RWPE1 (cell line): Measurements from ENCODE around the gene PCK1.

ENCODE experiments used
- CTCF ChIA-PET: fragments of 350-600 bp; sonication (Branson Sonifier 250); formaldehyde crosslinking; extraction: SDS; loops from one replicate; lab custom pipeline; 2021; lab: Yijun Ruan, JAX
- POLR2A ChIA-PET: fragments of 400-600 bp; formaldehyde crosslinking; extraction: SDS; loops from one replicate; lab custom pipeline; 2020; ENCODE audit warnings: antibody characterized with exemption; ENCODE audit not compliant: low non-redundant PET; lab: Yijun Ruan, JAX
- DNase-seq: peaks from one replicate; pipeline ENCODE4 v3.0.0; 2012; ENCODE audit warnings: low spot score
- H3K27ac ChIP-seq: fragments of 450-650 bp; 2 replicates; pipeline ENCODE4 v1.5.1; 2017
- CTCF ChIP-seq: fragments of 450-650 bp; conservative IDR thresholded peaks from 2 replicates; pipeline ENCODE4 v1.5.1; 2017; ENCODE audit warnings: low read depth, mild to moderate bottlenecking

Gene PCK1

DNA sequence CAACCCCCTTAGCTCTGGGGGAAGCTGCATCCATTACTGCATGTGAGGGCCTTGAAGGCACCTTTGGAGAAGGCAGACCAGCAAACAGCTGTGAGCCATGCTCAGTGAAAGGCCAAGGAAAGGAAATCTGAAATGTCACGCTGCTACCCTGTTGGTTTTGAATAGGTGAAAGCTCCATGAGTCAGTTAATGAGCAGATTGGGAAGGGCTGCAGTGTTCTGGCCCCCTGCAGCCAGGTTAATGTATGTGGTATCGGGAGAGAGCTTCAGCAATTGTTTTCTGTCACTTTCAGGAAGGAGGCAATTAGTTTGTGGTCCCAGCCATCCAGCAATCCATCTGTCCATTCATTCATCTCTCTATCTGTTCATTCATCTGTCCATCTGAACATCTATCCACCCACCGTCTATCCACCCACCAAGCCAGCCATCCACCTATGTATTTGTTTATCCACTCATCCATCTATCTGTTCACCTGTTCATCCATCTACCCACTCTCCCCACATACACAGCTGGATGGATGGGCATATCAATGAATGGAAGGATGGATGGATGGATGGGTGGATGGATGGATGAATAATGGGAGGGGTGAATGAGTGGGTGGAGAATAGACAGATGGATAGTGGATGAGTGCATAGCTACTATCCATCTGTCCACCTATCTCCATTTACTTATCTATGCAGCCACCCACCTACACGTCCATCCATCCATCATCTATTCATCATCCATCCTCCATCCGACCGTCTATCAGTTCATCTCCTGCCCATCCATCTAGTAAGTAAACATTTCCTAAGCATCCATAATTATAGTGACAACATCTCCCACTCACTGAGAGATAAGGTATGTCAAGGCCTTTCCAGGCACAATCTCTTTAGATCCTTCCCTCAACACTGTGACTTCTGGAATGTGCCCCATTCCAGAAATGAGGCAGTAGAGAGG, 16.0 kb downstream of the PCK1 start:
- no peak for TF ChIP-seq CTCF
- CTCF ChIA-PET: interaction anchor here (0.6 to 1.2 kb wide), 2 partner anchors 9 to 36 kb away, joined by 3 to 4 read pairs; no protein-coding TSS in a partner anchor
- POLR2A ChIA-PET: no interaction called here
- no peak for DNase-seq
- H3K27ac ChIP-seq: no peak overlapping the region

- POLR2A ChIA-PET: no interaction called here
- no peak for DNase-seq
- CTCF ChIA-PET: interaction anchor here (0.8 to 1.3 kb wide), 2 partner anchors 17 to 112 kb away, joined by 3 to 6 read pairs; no protein-coding TSS in a partner anchor
- no peak for TF ChIP-seq CTCF
- no peak overlapping the region for H3K27ac ChIP-seq
These were observed 17.0 kb downstream of the PCK1 start for GRCh38 chr20:57577679-57578475.

DNA sequence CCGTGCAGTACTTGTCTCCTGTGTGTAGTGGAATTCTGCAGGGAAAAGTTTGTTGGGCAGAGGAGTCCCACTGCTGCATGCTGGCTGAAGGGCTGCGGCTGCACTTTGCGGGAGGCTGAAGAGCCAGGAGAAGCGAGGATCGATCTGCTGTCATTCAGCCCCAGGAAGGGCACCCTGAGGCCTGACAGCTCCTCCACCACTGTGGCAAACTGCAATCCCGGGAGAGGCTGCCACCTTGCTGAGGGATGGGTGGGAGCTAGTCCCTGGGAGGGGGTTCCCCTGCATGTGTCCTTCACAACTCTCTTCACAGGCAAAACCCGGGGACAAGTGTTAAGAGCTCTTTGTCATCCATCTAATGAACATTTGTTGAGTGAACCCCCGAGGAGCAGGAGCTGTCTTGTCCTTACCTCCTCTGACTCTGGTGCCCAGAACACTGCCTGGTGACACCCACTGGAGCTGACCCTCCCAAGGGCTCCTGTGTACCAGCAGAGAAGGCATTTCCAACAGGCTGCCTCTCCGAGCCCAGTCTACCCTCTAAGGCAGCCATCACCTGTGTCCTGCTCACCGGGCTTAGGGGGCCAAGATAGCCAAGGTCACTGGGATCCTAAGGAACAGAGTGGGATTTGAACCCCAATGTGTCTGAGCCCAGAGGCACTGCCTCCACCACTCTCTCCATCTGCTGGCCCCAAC, 17.7 kb downstream of the PCK1 start:
- no peak for TF ChIP-seq CTCF
- H3K27ac ChIP-seq: no peak overlapping the region
- no peak for DNase-seq
- ChIA-PET POLR2A (no interaction called here), CTCF (interaction anchor here (0.6 to 1.3 kb wide), 3 partner anchors 16 to 113 kb away, joined by 3 to 6 read pairs (median 5); no protein-coding TSS in a partner anchor)

DNA sequence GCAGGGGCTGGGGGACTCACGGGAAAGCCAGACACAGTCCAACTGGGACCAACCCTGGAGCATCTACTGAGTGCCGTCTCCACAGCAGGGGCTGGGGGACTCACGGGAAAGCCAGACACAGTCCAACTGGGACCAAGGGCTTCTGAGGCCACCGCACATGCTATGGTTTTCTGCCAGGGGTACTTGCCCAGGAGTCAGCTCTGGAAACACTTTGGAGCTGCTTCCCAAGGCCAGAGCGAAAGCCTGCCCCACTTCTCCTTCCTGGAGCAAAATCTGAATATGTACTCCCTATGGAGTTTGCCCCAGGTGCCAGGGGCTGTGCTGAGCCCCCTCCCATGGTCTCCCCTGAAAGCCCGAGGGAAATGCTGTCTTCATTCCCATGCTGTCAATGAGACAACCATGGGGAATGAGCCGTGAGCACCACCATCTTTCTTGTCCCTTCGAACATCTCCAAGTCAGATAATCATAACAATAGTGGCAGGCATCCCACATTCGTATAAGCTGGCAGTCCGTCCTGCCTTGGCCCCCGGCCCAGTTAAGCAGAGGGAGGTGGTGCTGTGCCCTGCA, 18.5 kb downstream of the PCK1 start:
- no peak for DNase-seq
- no peak for TF ChIP-seq CTCF
- no peak overlapping the region for H3K27ac ChIP-seq
- POLR2A ChIA-PET: no interaction called here
- CTCF ChIA-PET: interaction anchor here (1.3 kb wide), 1 partner anchor 15 kb away, joined by 3 read pairs; no protein-coding TSS in a partner anchor

GRCh38 chr20:57579898-57580447, 19.1 kb downstream of the PCK1 start:
- TF ChIP-seq CTCF: no peak
- POLR2A ChIA-PET: no interaction called here
- DNase-seq: peak; percentile 36
- CTCF ChIA-PET: interaction anchor here (0.5 kb wide), 1 partner anchor 1208 kb away, joined by 3 read pairs; no protein-coding TSS in a partner anchor
- H3K27ac ChIP-seq: no peak overlapping the region
